Heart right ventricle (tissue), 16 donors: ENCODE measurements around the gene CORO1C. TPM values are rescaled to one million over a fixed set of nuclear protein-coding genes. Genes with fewer than 3 reads are reported as not detected.

Experiments
- ATAC-seq, 8 donors: fragments of 200-7000 bp; cut with Tn5 transposase; one replicate each; pipeline ENCODE4 v1.9.1; 2020; ENCODE audit warnings: mild to moderate bottlenecking in 8 of 8, moderate library complexity in 8 of 8, moderate number of reproducible peaks in 1 of 8
- DNase-seq, 2 donors: peaks; one replicate each; pipeline ENCODE4 v3.0.0-alpha.2; 2020
- H3K27ac ChIP-seq, 10 donors: fragments of 200-600 bp; sonication (generic) in 2 of 10; one replicate each; pipeline versions ENCODE4 v1.5.0 to v1.8.0; 2020 to 2022; ENCODE audit warnings: mild to moderate bottlenecking in 3 of 10
- H3K27me3 ChIP-seq, 7 donors: fragments of 200-600 bp; one replicate each; pipeline ENCODE4 v1.8.0; 2021 to 2022; ENCODE audit warnings: mild to moderate bottlenecking in 2 of 7
- H3K36me3 ChIP-seq, 9 donors: fragments of 200-600 bp; sonication (generic) in 1 of 9; one replicate each; pipeline versions ENCODE4 v1.5.0 to v1.8.0; 2020 to 2022; ENCODE audit warnings: mild to moderate bottlenecking in 2 of 9
- H3K4me1 ChIP-seq, 9 donors: fragments of 200-600 bp; sonication (generic) in 1 of 9; one replicate each; pipeline versions ENCODE4 v1.5.0 to v1.8.0; 2020 to 2022; ENCODE audit warnings: mild to moderate bottlenecking in 4 of 9
- H3K4me3 ChIP-seq, 10 donors: fragments of 200-600 bp; sonication (generic) in 2 of 10; one replicate each; pipeline versions ENCODE4 v1.5.0 to v1.8.0; 2020 to 2022; ENCODE audit warnings: mild to moderate bottlenecking in 7 of 10, moderate library complexity in 2 of 10
- H3K9me3 ChIP-seq, 11 donors: fragments of 200-600 bp in 10 of 11; sonication (generic) in 2 of 11; one replicate each; pipeline versions ENCODE4 v1.5.0 to v1.8.0; 2013 to 2022; ENCODE audit warnings: mild to moderate bottlenecking in 2 of 11, control low read depth in 1 of 11, moderate library complexity in 1 of 11
- CTCF ChIP-seq, 9 donors: fragments of 200-600 bp; sonication (generic) in 2 of 9; IDR thresholded peaks; one replicate each; pipeline versions ENCODE4 v1.5.0 to v1.8.0; 2021 to 2022; ENCODE audit warnings: antibody characterized with exemption in 9 of 9, mild to moderate bottlenecking in 5 of 9, moderate library complexity in 1 of 9
- WGBS, 2 donors: extraction: QIAGEN DNeasy Blood & Tissue Kit; methylation state at CpG; one replicate each; pipeline ENCODE4 v1.1.7; 2013; ENCODE audit warnings: inconsistent platforms in 1 of 2; 5-methylcytosine and 5-hydroxymethylcytosine counted together
- intact Hi-C, 10 donors: fragments of 100-400 bp; cut with DNase I; formaldehyde crosslinking; loops; one replicate each; pipeline versions ENCODE4 v1.11.1 to v1.14.2; 2022
- polyA plus RNA-seq, 2 donors: library from polyadenylated mRNA; stranded (reverse); fragments of 200-250 nt; gene quantifications; one replicate each; pipeline ENCODE4 v1.2.3, GENCODE V29; 2013
- total RNA-seq, 10 donors: library from RNA; stranded (reverse); fragmentation: NEBNext Ultra II Directional in 3 of 10; extraction: Animal tissue kit (Norgen Biotek cat#: 25700) in 3 of 10; gene quantifications; one replicate each; pipeline versions ENCODE4 v1.2.1 to v1.2.4, GENCODE V29; 2021 to 2023
- donor health status: Arrhythmogenic right ventricular cardiomyopathy.
- donor health status: ischemic (EF 13 %, LVEDD 7.1; RV severe dilation, severe dysfunction).
- donor health status: healthy with polysubstance abuse.
- donor health status: DM: no; HTN: yes; CAD: no.
- donor health status: DM: no; HTN: no; CAD: no.
- donor health status: ischemic (EF 25% LVEDD 6.9; RV normal size, moderate dysfunction).
- donor health status: ischemic (EF 25% LVEDD 5.7; RV mildly dilated, moderate dysfunction).
- donor health status: healthy.
- donor health status: DM: yes; HTN: yes; CAD: no.
- donor health status: Ischemic cardiomyopathy.
- donor health status: ischemic (EF 35%, LVEDD 5.7; RV mildly dilated, moderate dysfunction).
- donor health status: nonischemic (EF 11% LVEDD 7.7; RV severe dilation, severe dysfunction).
- donor health status: DM: yes; HTN: yes; CAD: no.
- donor health status: PGD.
- donor health status: ischemic (EF 29% LVEDD 5.4; RV normal size, mild dysfunction).
- donor health status: nonischemic (EF 23%, LVEDD 6.1; RV moderate dilation, normal function).

The CORO1C gene
- total and polyA plus RNA-seq, 12 donors = 25.5 to 88.6 (median 58.2) TPM

GRCh38 chr12:108761226-108761625 is 29.9 kb upstream of the CORO1C start:
- WGBS, 2 donors = 93 to 98% methylated on average over 11 of the region's 11 CpGs
- Histone ChIP-seq H3K27me3 (no peaks in the 10 kb centered on the region), H3K36me3 (no peaks in the 10 kb centered on the region), H3K27ac (no peak overlapping the region), H3K9me3 (no peaks in the 10 kb centered on the region), H3K4me1 (no peaks in the 10 kb centered on the region), H3K4me3 (no peak overlapping the region)
- intact Hi-C loops = no loop called here
- ATAC-seq (no peak), DNase-seq (no peak)
- TF ChIP-seq CTCF (IDR thresholded peaks at IDR 0.05) = no peak

- H3K4me1 ChIP-seq = no peaks in the 10 kb centered on the region
- no peak overlapping the region for H3K27ac ChIP-seq
- intact Hi-C loops = no loop called here
- H3K36me3 ChIP-seq = no peaks in the 10 kb centered on the region
- 77 to 80% methylated on average over 11 of the region's 11 CpGs for WGBS, 2 donors
- H3K9me3 ChIP-seq = no peaks in the 10 kb centered on the region
- ATAC-seq (no peak), DNase-seq (no peak)
- no peak overlapping the region for H3K4me3 ChIP-seq
- no peak for TF ChIP-seq CTCF (IDR thresholded peaks at IDR 0.05)
- H3K27me3 ChIP-seq = no peaks in the 10 kb centered on the region
Observed at GRCh38 chr12:108759924-108760323, 28.6 kb upstream of the CORO1C start.

- H3K36me3 ChIP-seq = no peaks in the 10 kb centered on the region
- no peaks in the 10 kb centered on the region for H3K4me1 ChIP-seq
- WGBS, 2 donors = 92 to 95% methylated on average over 2 of the region's 2 CpGs
- H3K9me3 ChIP-seq = no peaks in the 10 kb centered on the region
- H3K4me3 ChIP-seq = no peak overlapping the region
- TF ChIP-seq CTCF (IDR thresholded peaks at IDR 0.05) = no peak
- ATAC-seq = no peak
- DNase-seq = no peak
- no peaks in the 10 kb centered on the region for H3K27me3 ChIP-seq
- intact Hi-C loops = no loop called here
- no peak overlapping the region for H3K27ac ChIP-seq
Observed at GRCh38 chr12:108757856-108758255, 26.5 kb upstream of the CORO1C start.

- peaks cover 0 to 9% (median 0%) of the 10 kb centered on the region in 9 donors for H3K4me1 ChIP-seq
- H3K27me3 ChIP-seq = no peaks in the 10 kb centered on the region
- H3K9me3 ChIP-seq = no peaks in the 10 kb centered on the region
- DNase-seq (no peak), ATAC-seq (no peak)
- no peak for TF ChIP-seq CTCF (IDR thresholded peaks at IDR 0.05)
- intact Hi-C loops = no loop called here
- no peak overlapping the region for H3K4me3 ChIP-seq
- H3K27ac ChIP-seq = no peak overlapping the region
- 87 to 97% methylated on average over 6 of the region's 6 CpGs for WGBS, 2 donors
- no peaks in the 10 kb centered on the region for H3K36me3 ChIP-seq
Observed at GRCh38 chr12:108756421-108756820, 25.1 kb upstream of the CORO1C start.
